Gastrocnemius medialis (tissue), 4 donors: Measurements from ENCODE around the gene ASPG.

Experiments
- CTCF ChIP-seq, 5 experiments: fragments of 450-650 bp in 3 of 5; fragments of 200-600 bp in 2 of 5; sonication (generic) in 2 of 5; IDR thresholded peaks in 4 of 5; conservative IDR thresholded peaks in 1 of 5; 1 replicate in 4 of 5; 2 replicates in 1 of 5; pipeline ENCODE4 v1.5.1; 2016 to 2019; ENCODE audit warnings: antibody characterized with exemption in 5 of 5, mild to moderate bottlenecking in 3 of 5, moderate library complexity in 3 of 5
- POLR2A ChIP-seq, 2 donors: fragments of 450-650 bp; IDR thresholded peaks; one replicate each; pipeline ENCODE4 v1.6.1; 2017; ENCODE audit warnings: antibody characterized with exemption in 2 of 2, mild to moderate bottlenecking in 2 of 2, moderate library complexity in 2 of 2

- no peak for TF ChIP-seq CTCF (IDR thresholded peaks at IDR 0.05 in 4 of 5, conservative IDR thresholded peaks at IDR 0.05 in 1 of 5)
- TF ChIP-seq POLR2A (IDR thresholded peaks at IDR 0.05): no peak
These were observed 37.7 kb upstream of the ASPG start for GRCh38 chr14:104047761-104048160.
